Ishikawa (cell line): ENCODE results near the gene BTBD7.

Source experiments
- EGR1 ChIP-seq: IDR thresholded peaks from 2 replicates; pipeline ENCODE4 v1.6.1; 2012
- TCF12 ChIP-seq: IDR thresholded peaks from 2 replicates; pipeline ENCODE4 v1.6.1; 2012; ENCODE audit warnings: low read depth

DNA sequence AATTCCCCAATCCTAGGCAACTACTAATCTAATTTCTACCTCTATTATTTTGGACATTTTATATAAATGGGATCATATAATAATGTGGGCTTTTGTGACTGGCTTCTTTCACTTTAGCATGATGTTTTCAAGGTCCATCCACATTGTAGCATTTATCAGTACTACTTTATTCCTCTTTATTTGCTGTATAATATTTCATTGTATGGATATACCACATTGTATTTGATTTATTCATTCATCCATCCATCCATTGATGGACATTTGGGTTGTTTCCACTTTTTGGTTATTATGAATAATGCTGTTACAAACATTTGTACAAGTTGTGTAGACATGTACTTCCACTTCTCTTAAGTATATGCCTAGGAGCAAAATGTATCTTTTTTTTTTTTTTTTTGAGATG is 17.3 kb downstream of the BTBD7 start:
- TF ChIP-seq EGR1: no peak
- TF ChIP-seq TCF12: no peak
